SK-N-SH (cell line): ENCODE data around the gene RPL29. TPM values are rescaled to one million over a fixed set of nuclear protein-coding genes. Genes with fewer than 3 reads are reported as not detected.
A peak's percentile ranks its signal among the peaks of the same experiment; 100 is the strongest.

Experiments
- CTCF ChIA-PET: fragments of 300-600, 350-600 bp; formaldehyde crosslinking; extraction: SDS; loops from one replicate; lab custom pipeline; 2021; lab: Yijun Ruan, JAX
- POLR2A ChIA-PET: fragments of 350-600 bp; sonication (Branson Sonifier 250); formaldehyde crosslinking; extraction: SDS; loops from one replicate; lab custom pipeline; 2020; ENCODE audit warnings: antibody characterized with exemption, inconsistent platforms; lab: Yijun Ruan, JAX
- DNase-seq: peaks from one replicate; pipeline ENCODE4 v3.0.0; 2012
- H2AFZ ChIP-seq: fragments of 200-600 bp; sonication (generic); 2 replicates; pipeline ENCODE4 v1.8.1; 2016; ENCODE audit warnings: antibody characterized with exemption, mild to moderate bottlenecking, low read depth
- H3F3A ChIP-seq: fragments of 200-600 bp; sonication (generic); replicated peaks from 2 replicates; pipeline ENCODE3; 2016; ENCODE audit warnings: antibody characterized with exemption, mild to moderate bottlenecking; ENCODE audit not compliant: insufficient read depth
- H3K27ac ChIP-seq, 2 experiments: fragments of 200-500 bp in 1 of 2; fragments of 200-600 bp in 1 of 2; sonication (Bioruptor generic) in 1 of 2; sonication (generic), shearing (Covaris generic) in 1 of 2; 2 replicates each; pipeline versions ENCODE4 v1.5.1 to v1.6.1; 2014 to 2016; ENCODE audit warnings: low read depth in 2 of 2, inconsistent platforms in 1 of 2, low read length in 1 of 2, mild to moderate bottlenecking in 1 of 2, mixed read lengths in 1 of 2
- H3K27me3 ChIP-seq: fragments of 200-600 bp; sonication (generic), shearing (Covaris generic); 2 replicates; pipeline ENCODE4 v1.6.1; 2016; ENCODE audit warnings: mixed run types; ENCODE audit not compliant: insufficient read depth
- H3K36me3 ChIP-seq, 2 experiments: fragments of 200-500 bp in 1 of 2; fragments of 200-600 bp in 1 of 2; sonication (Bioruptor generic) in 1 of 2; sonication (generic) in 1 of 2; replicated peaks in 1 of 2; 2 replicates each; pipeline versions ENCODE3 to v1.5.1; 2014 to 2016; ENCODE audit warnings: low read length in 1 of 2, mild to moderate bottlenecking in 1 of 2; ENCODE audit not compliant: insufficient read depth in 2 of 2, control insufficient read depth in 1 of 2
- H3K4me1 ChIP-seq, 2 experiments: fragments of 200-500 bp in 1 of 2; fragments of 200-600 bp in 1 of 2; sonication (Bioruptor generic) in 1 of 2; sonication (generic), shearing (Covaris generic) in 1 of 2; 2 replicates each; pipeline versions ENCODE4 v1.5.1 to v1.6.1; 2014 to 2016; ENCODE audit warnings: low read depth in 1 of 2, low read length in 1 of 2, mixed run types in 1 of 2; ENCODE audit not compliant: insufficient read depth in 2 of 2, control insufficient read depth in 1 of 2
- H3K4me2 ChIP-seq: fragments of 200-600 bp; sonication (generic), shearing (Covaris generic); 2 replicates; pipeline ENCODE4 v1.6.1; 2017; ENCODE audit warnings: mixed run types
- H3K4me3 ChIP-seq, 2 experiments: fragments of 200-500 bp in 1 of 2; fragments of 200-600 bp in 1 of 2; sonication (Bioruptor generic) in 1 of 2; sonication (generic), shearing (Covaris generic) in 1 of 2; 2 replicates each; pipeline versions ENCODE4 v1.5.1 to v1.8.1; 2014 to 2016; ENCODE audit warnings: low read depth in 2 of 2, inconsistent platforms in 1 of 2, low read length in 1 of 2, mild to moderate bottlenecking in 1 of 2, mixed read lengths in 1 of 2, moderate library complexity in 1 of 2
- H3K79me2 ChIP-seq: fragments of 200-600 bp; sonication (generic); 2 replicates; pipeline ENCODE4 v1.8.1; 2017; ENCODE audit warnings: mild to moderate bottlenecking; ENCODE audit not compliant: insufficient read depth
- H3K9ac ChIP-seq: fragments of 200-600 bp; sonication (generic); 2 replicates; pipeline ENCODE4 v1.6.1; 2017; ENCODE audit warnings: mixed run types
- H3K9me2 ChIP-seq: fragments of 200-600 bp; sonication (generic); 2 replicates; pipeline ENCODE4 v1.6.1; 2017; ENCODE audit warnings: mixed run types
- H3K9me3 ChIP-seq: fragments of 200-600 bp; sonication (generic); 2 replicates; pipeline ENCODE4 v1.6.1; 2017; ENCODE audit warnings: mixed run types, mild to moderate bottlenecking, moderate library complexity
- H4K20me1 ChIP-seq: fragments of 200-600 bp; sonication (generic); 2 replicates; pipeline ENCODE4 v1.6.1; 2017; ENCODE audit warnings: mild to moderate bottlenecking, mixed run types; ENCODE audit not compliant: insufficient read depth
- CHD2 ChIP-seq: fragments of 150-350 bp; IDR thresholded peaks from 2 replicates; pipeline ENCODE4 v1.6.1; 2018; ENCODE audit warnings: low read length; ENCODE audit not compliant: partially characterized antibody
- CTCF ChIP-seq: fragments of 200-600 bp; sonication (generic); IDR thresholded peaks from 2 replicates; pipeline ENCODE4 v1.6.1; 2017; ENCODE audit warnings: antibody characterized with exemption, mild to moderate bottlenecking, moderate library complexity
- EZH2phosphoT487 ChIP-seq: fragments of 200-600 bp; sonication (generic); IDR thresholded peaks from 2 replicates; pipeline ENCODE4 v1.6.1; 2017; ENCODE audit warnings: low read depth, mixed run types, mild to moderate bottlenecking, antibody characterized with exemption, moderate library complexity, borderline replicate concordance
- FOSL2 ChIP-seq: IDR thresholded peaks from 2 replicates; pipeline ENCODE4 v1.4.0; 2012; ENCODE audit warnings: low read depth, mild to moderate bottlenecking, moderate library complexity, borderline replicate concordance
- FOXJ3 ChIP-seq: sonication (generic); formaldehyde crosslinking; IDR thresholded peaks from 2 replicates; pipeline ENCODE4 v1.5.1; 2020; ENCODE audit warnings: mild to moderate bottlenecking, missing genetic modification reagents
- FOXM1 ChIP-seq: IDR thresholded peaks from 2 replicates; pipeline ENCODE4 v1.4.0; 2012; ENCODE audit warnings: low read depth, mild to moderate bottlenecking
- GATA2 ChIP-seq: sonication (generic); formaldehyde crosslinking; IDR thresholded peaks from 2 replicates; pipeline ENCODE4 v1.5.0; 2020; ENCODE audit warnings: mild to moderate bottlenecking, missing genetic modification reagents
- JUND ChIP-seq: IDR thresholded peaks from 2 replicates; pipeline ENCODE4 v1.4.0; 2012
- MEF2A ChIP-seq: IDR thresholded peaks from 2 replicates; pipeline ENCODE4 v1.4.0; 2012; ENCODE audit warnings: low read depth, borderline replicate concordance
- MXI1 ChIP-seq: IDR thresholded peaks from 2 replicates; pipeline ENCODE4 v1.6.1; 2012; ENCODE audit warnings: mild to moderate bottlenecking, low read depth, low read length, improper control_type of control experiment
- NFIC ChIP-seq: IDR thresholded peaks from 2 replicates; pipeline ENCODE4 v1.4.0; 2012; ENCODE audit warnings: borderline replicate concordance
- NRF1 ChIP-seq: IDR thresholded peaks from 2 replicates; pipeline ENCODE4 v1.6.1; 2012; ENCODE audit warnings: low read depth, mild to moderate bottlenecking, low read length
- RFX5 ChIP-seq: IDR thresholded peaks from 2 replicates; pipeline ENCODE4 v1.6.1; 2012; ENCODE audit warnings: mild to moderate bottlenecking, improper control_type of control experiment, low read length
- SIN3A ChIP-seq: IDR thresholded peaks from 2 replicates; pipeline ENCODE4 v1.6.1; 2012; ENCODE audit warnings: low read depth, mild to moderate bottlenecking, low read length, moderate library complexity, borderline replicate concordance
- SMC3 ChIP-seq: IDR thresholded peaks from 2 replicates; pipeline ENCODE4 v1.6.1; 2012; ENCODE audit warnings: low read depth, low read length, improper control_type of control experiment
- TAF1 ChIP-seq: IDR thresholded peaks from 2 replicates; pipeline ENCODE4 v1.6.1; 2012; ENCODE audit warnings: low read depth, mild to moderate bottlenecking, low read length, moderate library complexity, borderline replicate concordance
- TCF12 ChIP-seq: IDR thresholded peaks from 2 replicates; pipeline ENCODE4 v1.4.0; 2012
- TEAD4 ChIP-seq: IDR thresholded peaks from 2 replicates; pipeline ENCODE4 v1.4.0; 2012; ENCODE audit warnings: mild to moderate bottlenecking, borderline replicate concordance; ENCODE audit not compliant: insufficient read depth
- USF2 ChIP-seq: fragments of 150-350 bp; IDR thresholded peaks from 2 replicates; pipeline ENCODE4 v1.6.1; 2017; ENCODE audit warnings: antibody characterized with exemption, low read length, low read depth, borderline replicate concordance
- YY1 ChIP-seq: IDR thresholded peaks from 2 replicates; pipeline ENCODE4 v1.4.0; 2012; ENCODE audit warnings: low read depth, mild to moderate bottlenecking
- ZBTB33 ChIP-seq: IDR thresholded peaks from 2 replicates; pipeline ENCODE4 v1.4.0; 2012; ENCODE audit warnings: low read depth, borderline replicate concordance
- WGBS: methylation state at CpG from one replicate; pipeline ENCODE4 v1.1.6; 2017; ENCODE audit warnings: low lambda C conversion rate; 5-methylcytosine and 5-hydroxymethylcytosine counted together
- polyA plus RNA-seq, 3 experiments: library from polyadenylated mRNA; depleted of rRNA; stranded (reverse); fragments of >200 nt; gene quantifications; 2 replicates each; pipeline ENCODE4 v1.2.3, GENCODE V29; 2012

RPL29 gene
- polyA plus RNA-seq, 1 of the 3 experiments (the other 2 are of a cell fraction) = 3,173 TPM

- no peak for TF ChIP-seq RFX5
- no peak for TF ChIP-seq CTCF
- TF ChIP-seq JUND = no peak
- TF ChIP-seq FOXM1 = no peak
- no peak for TF ChIP-seq FOSL2
- no peak for TF ChIP-seq MEF2A
- TF ChIP-seq USF2 = no peak
- no peak for TF ChIP-seq SMC3
- no peak for TF ChIP-seq TAF1
- no peak for TF ChIP-seq CHD2
- no peak for TF ChIP-seq TCF12
- Histone ChIP-seq H3K79me2 (no peaks in the 10 kb centered on the region), H3K36me3 (no peaks in the 10 kb centered on the region), H3K9me3 (no peaks in the 10 kb centered on the region), H3F3A (no peaks in the 10 kb centered on the region), H3K9ac (no peak overlapping the region), H3K27ac (peak overlapping the region in 1 of 2 experiments; percentile 99; a peak in 2 of 4 replicates), H4K20me1 (no peaks in the 10 kb centered on the region), H3K27me3 (no peaks in the 10 kb centered on the region), H3K4me3 (no peak overlapping the region), H3K4me1 (peaks cover 20 to 56% of the 10 kb centered on the region in 2 experiments), H3K9me2 (no peaks in the 10 kb centered on the region), H2AFZ (no peak overlapping the region), H3K4me2 (no peak overlapping the region)
- WGBS = 78% methylated on average over 4 of the region's 4 CpGs
- POLR2A ChIA-PET = interaction anchor here (0.7 to 6.0 kb wide), 4 partner anchors 20 to 39 kb away, joined by 3 to 144 read pairs (median 32); no protein-coding TSS in a partner anchor
- CTCF ChIA-PET = interaction anchor here (0.6 to 24.7 kb wide), 6 partner anchors 10 to 189 kb away, joined by 3 to 983 read pairs (median 286); partner anchors contain the start of genes DUSP7 and POC1A
- DNase-seq = no peak
These were observed 11.6 kb upstream of the RPL29 start for GRCh38 chr3:52007291-52007690.

GRCh38 chr3:52006820-52007133 is 11.1 kb upstream of the RPL29 start:
- DNase-seq = no peak

More at GRCh38 chr3:52006820-52007133, 11.1 kb upstream of the RPL29 start:
- Histone ChIP-seq H2AFZ (no peak overlapping the region), H3F3A (no peaks in the 10 kb centered on the region), H3K27me3 (no peaks in the 10 kb centered on the region), H4K20me1 (no peaks in the 10 kb centered on the region), H3K79me2 (no peaks in the 10 kb centered on the region), H3K9me3 (no peaks in the 10 kb centered on the region), H3K9me2 (no peaks in the 10 kb centered on the region), H3K27ac (peak overlapping the region in 1 of 2 experiments; percentile 99; a peak in 2 of 4 replicates), H3K9ac (no peak overlapping the region), H3K4me1 (peaks cover 20 to 59% of the 10 kb centered on the region in 2 experiments), H3K4me2 (no peak overlapping the region), H3K4me3 (no peak overlapping the region), H3K36me3 (no peaks in the 10 kb centered on the region)
- ChIA-PET CTCF (interaction anchor here (3.1 to 24.7 kb wide), 6 partner anchors 11 to 137 kb away, joined by 11 to 983 read pairs (median 286); partner anchors contain the start of genes ACY1, DUSP7 and POC1A), POLR2A (interaction anchor here (1.4 to 6.0 kb wide), 4 partner anchors 20 to 48 kb away, joined by 4 to 144 read pairs (median 73); partner anchors contain the start of gene DUSP7)
- 80% methylated on average over 6 of the region's 6 CpGs for WGBS
- TF ChIP-seq FOXJ3 (CRISPR knock-in tag) (0 out of 2 replicates have a peak, but pooled peaks have one; percentile 12), SMC3 (no peak), TAF1 (no peak), JUND (no peak), NRF1 (no peak), FOSL2 (no peak), USF2 (no peak), GATA2 (peak; percentile 52), ZBTB33 (no peak), SIN3A (no peak), TEAD4 (no peak), YY1 (no peak), MXI1 (no peak), EZH2phosphoT487 (no peak), NFIC (no peak)
